GM19328 (cell line): ENCODE measurements around the gene RRM2.

Experiments
- ATAC-seq: cut with Tn5 transposase; IDR thresholded peaks from one replicate; pipeline ENCODE4 v1.9.1; 2021; ENCODE audit warnings: mild to moderate bottlenecking, moderate library complexity; ENCODE audit not compliant: unreplicated experiment

The RRM2 gene

DNA sequence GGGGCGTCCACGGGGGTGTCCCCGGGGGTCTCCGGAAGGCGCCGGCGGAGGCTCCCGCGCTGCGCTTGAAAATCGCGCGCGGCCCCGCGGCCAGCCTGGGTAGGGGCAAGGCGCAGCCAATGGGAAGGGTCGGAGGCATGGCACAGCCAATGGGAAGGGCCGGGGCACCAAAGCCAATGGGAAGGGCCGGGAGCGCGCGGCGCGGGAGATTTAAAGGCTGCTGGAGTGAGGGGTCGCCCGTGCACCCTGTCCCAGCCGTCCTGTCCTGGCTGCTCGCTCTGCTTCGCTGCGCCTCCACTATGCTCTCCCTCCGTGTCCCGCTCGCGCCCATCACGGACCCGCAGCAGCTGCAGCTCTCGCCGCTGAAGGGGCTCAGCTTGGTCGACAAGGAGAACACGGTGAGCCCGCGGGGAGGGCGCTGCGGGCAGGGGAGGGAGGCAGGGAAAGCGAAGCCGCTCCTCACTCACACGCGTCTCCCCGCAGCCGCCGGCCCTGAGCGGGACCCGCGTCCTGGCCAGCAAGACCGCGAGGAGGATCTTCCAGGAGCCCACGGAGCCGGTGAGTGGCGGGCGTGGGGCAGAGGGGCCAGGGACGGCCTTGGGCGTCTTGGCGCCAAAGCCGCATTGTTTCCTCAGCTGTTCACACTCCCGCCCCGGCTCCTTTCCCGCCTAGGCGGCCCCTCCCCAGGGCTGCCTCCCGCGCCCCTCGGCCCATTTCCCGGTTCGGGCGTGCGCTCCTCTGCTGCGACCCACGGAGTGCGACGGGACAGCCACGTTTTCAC lies at the start of gene RRM2:
Gene RRM2 (plus strand): TSS at position 240 of the 781 bp plus-strand sequence. CDS start 60 bp downstream, at position 300.
- ATAC-seq: peak; percentile 70

DNA sequence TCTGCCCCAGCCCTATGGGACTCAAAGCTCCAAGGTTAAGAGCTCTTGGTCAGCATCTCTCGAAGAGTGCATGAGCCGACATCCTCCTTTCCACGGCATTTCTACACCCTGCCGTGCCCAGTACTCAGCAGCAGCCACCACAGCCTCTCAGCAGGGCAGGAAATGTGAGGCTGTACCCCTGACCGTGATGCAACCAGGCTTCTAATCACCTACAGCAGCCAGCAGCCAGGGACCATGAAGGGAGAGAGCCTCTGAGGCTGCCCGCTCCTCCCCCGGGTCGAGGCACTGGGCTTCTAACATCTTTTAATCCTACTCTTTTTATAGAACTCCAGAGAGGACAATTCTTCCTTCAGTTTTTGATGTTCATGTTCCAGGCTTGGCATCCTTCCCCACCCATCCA lies 48.8 kb upstream of the RRM2 start:
- ATAC-seq: no peak

DNA sequence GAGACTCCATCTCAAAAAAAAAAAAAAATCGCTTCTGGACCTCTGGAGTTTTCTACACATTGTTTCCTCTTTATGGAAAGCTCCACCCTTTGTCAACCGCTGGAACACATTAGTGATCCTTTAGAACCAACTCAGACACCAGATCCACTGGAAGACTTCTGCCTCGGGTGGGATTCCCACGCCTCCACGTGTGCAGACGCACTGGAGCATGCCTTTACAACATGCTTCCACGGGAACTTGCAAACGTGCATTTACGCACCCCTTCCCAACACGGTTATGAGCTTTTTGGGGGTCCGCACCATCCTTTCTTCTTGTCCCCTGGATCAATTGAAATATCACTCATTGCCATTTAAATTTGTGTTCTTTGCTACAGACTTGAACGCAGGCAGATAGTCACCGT lies 47.4 kb upstream of the RRM2 start:
- no peak for ATAC-seq

GRCh38 chr2:10075571-10076209 lies 46.8 kb upstream of the RRM2 start:
- ATAC-seq: no peak

DNA sequence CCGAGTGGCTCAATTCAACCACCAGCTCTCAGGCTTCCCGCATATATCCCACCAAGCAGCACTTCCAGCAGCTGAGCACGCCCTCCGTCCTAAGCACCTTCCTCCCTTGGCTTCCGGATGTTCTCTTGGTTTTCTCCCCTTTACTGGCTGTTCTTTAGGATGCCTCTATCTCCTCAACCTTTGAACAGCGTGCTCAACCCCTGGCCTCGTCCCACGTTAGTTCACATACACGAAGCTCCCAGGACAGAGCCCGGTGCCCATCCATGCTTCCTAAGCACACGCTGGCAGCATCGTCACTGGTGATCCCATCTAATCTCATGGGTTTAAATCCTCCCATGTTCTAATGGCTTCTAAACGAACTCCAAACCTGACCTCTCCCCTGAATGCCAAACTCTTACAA lies 46.0 kb upstream of the RRM2 start:
- ATAC-seq: no peak

DNA sequence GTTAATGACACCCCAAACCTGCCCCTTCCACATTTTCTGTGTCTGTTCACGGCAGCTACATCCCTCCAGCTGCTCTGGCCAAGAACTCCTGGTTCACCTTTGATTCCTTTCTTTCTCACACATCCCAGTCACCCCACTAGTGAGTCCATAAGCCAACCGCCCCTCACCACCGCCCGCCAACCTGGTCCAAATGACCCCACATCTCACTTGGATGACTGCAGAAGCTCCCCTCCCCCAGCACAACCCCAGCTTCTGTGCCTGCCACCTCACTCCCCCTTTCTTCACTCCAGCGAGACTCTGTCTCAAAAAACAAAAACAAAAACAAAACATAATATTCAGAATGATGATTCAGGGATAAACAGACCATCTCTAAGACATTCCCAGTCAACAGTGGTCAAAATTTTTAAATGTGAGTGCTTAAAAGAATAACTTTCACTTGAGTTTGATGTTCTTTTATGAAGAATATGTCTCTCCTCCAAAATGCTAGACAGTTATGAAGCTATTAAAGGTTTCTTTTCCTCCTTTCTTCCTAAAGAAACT lies 45.5 kb upstream of the RRM2 start:
- no peak for ATAC-seq

- ATAC-seq: no peak
Measured at GRCh38 chr2:10078001-10078400, 44.5 kb upstream of the RRM2 start.

- no peak for ATAC-seq
Measured at GRCh38 chr2:10078704-10079265, 43.8 kb upstream of the RRM2 start.

GRCh38 chr2:10079266-10079869 lies 43.2 kb upstream of the RRM2 start:
- ATAC-seq: no peak

DNA sequence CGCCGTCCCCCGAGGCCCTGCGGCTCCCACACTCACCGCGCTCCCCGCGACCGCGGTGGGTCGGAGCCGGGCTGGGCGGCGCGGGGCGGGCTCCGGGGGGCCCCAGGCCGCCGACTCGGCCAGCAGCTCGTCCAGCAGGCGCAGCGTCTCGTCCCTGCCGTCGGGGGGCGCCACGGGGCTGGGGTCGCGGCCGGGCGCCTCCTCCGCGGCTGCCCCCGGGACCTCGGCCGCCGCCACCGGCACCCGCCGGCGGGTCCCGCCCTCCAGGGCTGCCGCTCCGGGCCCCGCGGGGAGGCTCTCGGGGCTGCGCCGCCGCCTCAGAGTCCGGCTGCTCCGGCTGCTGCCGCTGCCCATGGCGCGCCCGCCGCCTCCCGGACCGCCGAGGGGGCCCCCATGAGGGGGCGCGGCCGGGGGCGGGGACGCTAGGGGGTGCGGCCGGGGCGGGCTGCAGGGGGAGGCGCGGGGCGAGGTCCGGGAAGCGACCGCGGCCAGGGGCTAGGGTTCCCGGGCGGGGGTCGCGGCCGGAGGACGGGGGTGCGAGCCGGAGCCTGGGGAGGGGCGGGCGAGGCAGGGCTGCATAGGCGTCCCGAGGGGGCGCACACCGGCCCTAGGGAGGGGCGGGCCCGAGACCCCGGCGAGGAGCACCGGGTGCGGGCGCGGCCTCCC lies 42.5 kb upstream of the RRM2 start, which contains the start of gene CYS1:
Gene CYS1 (minus strand): TSS at position 542 of the 666 bp plus-strand sequence. CDS start 188 bp downstream, at position 354.
- ATAC-seq: no peak

- ATAC-seq: no peak
Measured at GRCh38 chr2:10080536-10081304, 41.8 kb upstream of the RRM2 start.

DNA sequence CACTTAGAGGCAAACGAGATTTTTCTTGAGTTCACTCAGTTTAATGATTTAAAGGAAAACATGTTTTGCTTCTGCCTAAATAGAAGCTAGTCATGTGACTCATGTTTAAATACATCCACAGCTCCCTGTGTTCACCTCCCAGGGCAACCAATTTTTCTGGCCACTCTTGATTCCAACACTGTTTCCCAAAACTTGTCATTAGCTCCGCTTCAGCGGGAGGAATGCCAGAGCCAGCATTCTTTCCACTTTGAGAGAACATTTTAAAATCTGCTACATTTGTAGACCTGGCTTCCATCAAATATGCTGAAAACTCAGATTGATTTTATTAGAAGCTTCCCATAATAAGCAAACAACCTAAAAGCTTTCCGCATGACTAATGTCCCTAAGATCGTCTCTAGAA lies 39.5 kb upstream of the RRM2 start:
- ATAC-seq: no peak

- no peak for ATAC-seq
Measured at GRCh38 chr2:10083692-10084211, 38.8 kb upstream of the RRM2 start.

DNA sequence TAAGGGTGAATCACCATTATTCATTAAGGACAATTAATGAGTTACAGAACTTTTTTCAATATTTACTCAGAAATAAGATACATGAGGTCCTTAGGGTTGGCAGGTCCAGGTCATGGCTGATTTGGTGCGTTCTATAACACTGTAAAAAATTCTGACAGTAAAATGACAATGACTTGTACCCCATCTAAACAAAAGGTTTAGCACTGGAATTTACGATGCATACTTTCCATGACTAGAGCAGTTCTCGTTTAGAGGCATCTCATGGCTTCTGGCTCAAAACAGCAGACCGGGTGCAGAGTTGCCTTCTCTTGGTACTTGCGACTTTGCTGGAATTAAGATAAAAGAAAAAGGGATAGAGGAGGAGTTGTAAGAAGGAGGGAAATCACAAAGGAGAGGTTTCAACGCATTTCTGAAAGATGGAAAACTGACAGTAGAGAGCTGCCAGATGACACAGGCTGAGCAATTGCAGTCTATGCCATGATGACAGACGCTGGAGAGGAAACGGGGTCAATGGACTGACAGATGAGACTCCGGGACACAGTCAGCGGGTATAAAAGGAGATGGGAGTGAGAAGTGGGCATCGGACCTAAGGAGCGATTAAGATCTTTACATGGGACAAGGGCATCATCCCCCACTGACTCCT lies 38.2 kb upstream of the RRM2 start:
- ATAC-seq: no peak

- ATAC-seq: no peak
Measured at GRCh38 chr2:10085043-10085667, 37.4 kb upstream of the RRM2 start.

DNA sequence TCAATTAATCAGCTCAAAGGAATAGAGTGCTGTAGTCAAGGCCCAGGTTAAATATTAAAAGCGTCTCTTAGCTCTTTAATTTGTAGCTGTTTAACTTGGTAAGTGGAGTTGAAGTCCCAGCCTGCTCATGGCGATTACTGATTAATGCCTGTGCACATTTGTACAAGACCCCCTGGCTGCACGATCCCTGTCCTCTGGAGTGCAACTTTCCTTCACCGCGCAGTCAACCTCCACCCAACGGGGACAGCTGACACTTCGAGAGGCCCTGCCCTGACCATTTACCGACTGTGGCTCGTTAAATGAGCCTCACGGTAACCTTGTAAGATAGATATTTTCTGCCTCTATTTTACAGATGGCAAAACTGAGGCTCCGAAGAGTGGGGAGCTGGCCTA lies 36.9 kb upstream of the RRM2 start:
- ATAC-seq: no peak

DNA sequence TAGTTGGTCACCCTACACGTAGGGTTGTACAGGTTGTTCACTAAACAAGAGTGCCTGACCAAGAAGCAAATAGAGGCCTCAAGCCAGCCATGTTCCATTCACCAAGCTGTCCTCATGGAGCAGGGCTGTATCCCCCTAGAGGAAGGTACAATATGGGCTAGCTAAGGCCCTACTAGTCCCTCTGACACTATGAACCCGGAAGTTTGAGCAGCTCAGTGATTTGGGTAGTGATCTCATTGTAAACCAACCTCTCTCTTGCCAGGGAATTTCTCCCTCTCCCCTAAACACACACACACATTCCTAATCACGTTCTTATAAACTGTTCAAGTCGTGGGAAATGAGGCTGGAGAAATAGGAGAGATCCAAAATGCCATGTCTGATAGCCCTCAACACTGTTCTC lies 35.6 kb upstream of the RRM2 start:
- ATAC-seq: no peak

- ATAC-seq: no peak
Measured at GRCh38 chr2:10087360-10087759, 35.2 kb upstream of the RRM2 start.
